K562 (cell line): ENCODE data around the gene HNRNPLL. TPM values are rescaled to one million over a fixed set of nuclear protein-coding genes. Genes with fewer than 3 reads are reported as not detected.

ENCODE experiments used
- ATAC-seq: fragments of 200-7000 bp; cut with Tn5 transposase; 3 replicates; pipeline ENCODE4 v1.9.1; 2020; ENCODE audit warnings: moderate library complexity
- BruUV-seq: library from RNA; stranded (reverse); fragments of 400-500 nt; replicated peaks from 2 replicates; lab custom pipeline; 2021; lab: Mats Ljungman, UMichigan
- CTCF ChIA-PET: fragments of 300-600 bp; formaldehyde crosslinking; extraction: SDS; loops from one replicate; lab custom pipeline; 2021; ENCODE audit warnings: low intra/inter-chr PET ratio; lab: Yijun Ruan, JAX
- POLR2A ChIA-PET: fragments of 300-600, 350-650 bp; sonication (Branson Sonifier 250); formaldehyde crosslinking; extraction: SDS; loops from one replicate; lab custom pipeline; 2021; ENCODE audit warnings: antibody characterized with exemption, inconsistent platforms; lab: Yijun Ruan, JAX
- DNase-seq, 4 experiments: peaks; one replicate each; pipeline versions ENCODE4 v3.0.0 to v3.0.0-alpha.2; 2011 to 2018; ENCODE audit warnings: low spot score in 3 of 4, mixed read lengths in 3 of 4; ENCODE audit errors: extremely low read depth in 1 of 4
- FAIRE-seq: peaks from 2 replicates; lab custom pipeline; 2011; peaks lifted over from hg19 to GRCh38; lab: Jason Lieb, UNC
- H2AFZ ChIP-seq: 2 replicates; pipeline ENCODE4 v1.6.0; 2011; ENCODE audit warnings: low read depth, low read length, control low read depth, inconsistent platforms
- H3K27ac ChIP-seq: fragments of 200-600 bp; 3 replicates; pipeline ENCODE4 v1.8.0; 2011; ENCODE audit warnings: low read depth, mild to moderate bottlenecking, control low read depth, inconsistent platforms, low read length, moderate library complexity, mixed read lengths; ENCODE audit errors: extremely low read depth
- H3K27me3 ChIP-seq, 2 experiments: fragments of 300-600 bp in 1 of 2; 2 replicates in 1 of 2; 3 replicates in 1 of 2; pipeline versions ENCODE4 v1.6.0 to v1.8.0; 2011; ENCODE audit warnings: inconsistent platforms in 2 of 2, low read length in 2 of 2, mild to moderate bottlenecking in 1 of 2, mixed read lengths in 1 of 2, moderate library complexity in 1 of 2; ENCODE audit not compliant: control insufficient read depth in 2 of 2, insufficient read depth in 2 of 2
- H3K36me3 ChIP-seq: fragments of 300-600 bp; 3 replicates; pipeline ENCODE4 v1.8.0; 2011; ENCODE audit warnings: mild to moderate bottlenecking, low read length, inconsistent platforms; ENCODE audit not compliant: control insufficient read depth, insufficient read depth
- H3K4me1 ChIP-seq, 2 experiments: fragments of 200-600 bp in 1 of 2; replicated peaks in 1 of 2; 2 replicates in 1 of 2; 3 replicates in 1 of 2; pipeline versions ENCODE4 v1.5.1 to v1.8.0; 2011; ENCODE audit warnings: inconsistent platforms in 2 of 2, low read length in 2 of 2, mild to moderate bottlenecking in 1 of 2, mixed read lengths in 1 of 2, moderate library complexity in 1 of 2; ENCODE audit not compliant: control insufficient read depth in 2 of 2, insufficient read depth in 2 of 2
- H3K4me2 ChIP-seq: 2 replicates; pipeline ENCODE4 v1.6.1; 2011; ENCODE audit warnings: low read length, control low read depth, inconsistent platforms, mixed read lengths; ENCODE audit not compliant: insufficient read depth
- H3K4me3 ChIP-seq: fragments of 200-600 bp; sonication (generic), shearing (Covaris generic); 2 replicates; pipeline ENCODE4 v1.5.1; 2016; ENCODE audit warnings: control low read depth, inconsistent platforms
- H3K79me2 ChIP-seq: fragments of 200-600 bp; 3 replicates; pipeline ENCODE4 v1.8.0; 2011; ENCODE audit warnings: low read length, inconsistent platforms; ENCODE audit not compliant: control insufficient read depth, insufficient read depth
- H3K9ac ChIP-seq, 2 experiments: 2 replicates each; pipeline versions ENCODE4 v1.6.0 to v1.6.1; 2011; ENCODE audit warnings: low read depth in 2 of 2, low read length in 2 of 2, control low read depth in 1 of 2, inconsistent platforms in 1 of 2, mild to moderate bottlenecking in 1 of 2, mixed read lengths in 1 of 2; ENCODE audit not compliant: insufficient read depth in 1 of 2
- H3K9me1 ChIP-seq: one replicate; pipeline ENCODE4 v1.6.0; 2011; ENCODE audit warnings: inconsistent platforms, mild to moderate bottlenecking, low read length, moderate library complexity; ENCODE audit not compliant: control insufficient read depth, insufficient read depth
- H3K9me3 ChIP-seq: replicated peaks from 2 replicates; pipeline ENCODE4 v1.5.1; 2011; ENCODE audit warnings: low read depth, low read length, inconsistent platforms; ENCODE audit not compliant: control insufficient read depth, insufficient read depth
- H4K20me1 ChIP-seq: replicated peaks from 2 replicates; pipeline ENCODE4 v1.6.1; 2011; ENCODE audit warnings: low read length, inconsistent platforms, mixed read lengths; ENCODE audit not compliant: control insufficient read depth, insufficient read depth
- ARHGAP35 ChIP-seq: fragments of 450-650 bp; IDR thresholded peaks from 2 replicates; pipeline ENCODE4 v1.6.1; 2018; ENCODE audit not compliant: partially characterized antibody
- CHD4 ChIP-seq: fragments of 200-600 bp; sonication (generic); IDR thresholded peaks from 3 replicates; pipeline ENCODE4 v1.6.1; 2012; ENCODE audit warnings: low read depth, mild to moderate bottlenecking, mixed read lengths, low read length, inconsistent platforms; ENCODE audit not compliant: insufficient read depth, insufficient replicate concordance, poor library complexity, severe bottlenecking
- DACH1 ChIP-seq: fragments of 450-650 bp; IDR thresholded peaks from 2 replicates; pipeline ENCODE4 v1.6.1; 2018; ENCODE audit not compliant: partially characterized antibody
- HIVEP1 ChIP-seq: fragments of 250-450 bp; sonication (Bioruptor Pico); IDR thresholded peaks from 2 replicates; pipeline ENCODE4 v1.4.0; 2020; ENCODE audit warnings: mild to moderate bottlenecking
- HNRNPUL1 ChIP-seq: fragments of 200-400 bp; formaldehyde crosslinking; IDR thresholded peaks from 2 replicates; pipeline ENCODE4 v1.6.1; 2017; ENCODE audit warnings: low read length
- NFIX ChIP-seq: fragments of 250-450 bp; sonication (Bioruptor Pico); IDR thresholded peaks from 2 replicates; pipeline ENCODE4 v1.4.0; 2020; ENCODE audit warnings: low read depth, mild to moderate bottlenecking, moderate library complexity
- POLR2B ChIP-seq: fragments of 450-650 bp; IDR thresholded peaks from 2 replicates; pipeline ENCODE4 v1.6.1; 2018; ENCODE audit warnings: low read depth; ENCODE audit not compliant: partially characterized antibody
- POLR2G ChIP-seq: fragments of 200-400 bp; formaldehyde crosslinking; IDR thresholded peaks from 2 replicates; pipeline ENCODE4 v1.6.1; 2017; ENCODE audit warnings: low read depth, mild to moderate bottlenecking, antibody characterized with exemption, low read length, moderate library complexity
- RB1 ChIP-seq: fragments of 450-650 bp; IDR thresholded peaks from 2 replicates; pipeline ENCODE4 v1.6.1; 2017; ENCODE audit warnings: low read depth, mild to moderate bottlenecking
- RBFOX2 ChIP-seq: fragments of 200-400 bp; formaldehyde crosslinking; IDR thresholded peaks from 2 replicates; pipeline ENCODE4 v1.6.1; 2017; ENCODE audit warnings: low read depth, mild to moderate bottlenecking, low read length, moderate library complexity
- THRA ChIP-seq: fragments of 450-650 bp; IDR thresholded peaks from 2 replicates; pipeline ENCODE4 v1.6.1; 2017; ENCODE audit warnings: mild to moderate bottlenecking, moderate library complexity
- ZNF140 ChIP-seq: fragments of 250-450 bp; sonication (Bioruptor Pico); IDR thresholded peaks from 2 replicates; pipeline ENCODE4 v1.8.0; 2021; ENCODE audit warnings: moderate library complexity, mild to moderate bottlenecking, inconsistent platforms
- ZNF766 ChIP-seq: fragments of 200-800 bp; sonication (Bioruptor generic); conservative IDR thresholded peaks from 2 replicates; pipeline ENCODE4 v1.6.1; 2016; ENCODE audit warnings: missing genetic modification characterization, missing compliant biosample characterization
- ZNF780A ChIP-seq: fragments of 250-450 bp; sonication (Bioruptor Pico); IDR thresholded peaks from 2 replicates; pipeline ENCODE4 v1.5.0; 2021; ENCODE audit warnings: mild to moderate bottlenecking
- WGBS: fragments of 100-300 bp; shearing (Covaris generic); methylation state at CpG from one replicate; pipeline ENCODE4 v1.1.6; 2016; ENCODE audit warnings: low coverage, mixed read lengths; ENCODE audit not compliant: insufficient coverage; ENCODE audit errors: missing lambda C conversion rate; 5-methylcytosine and 5-hydroxymethylcytosine counted together
- in situ Hi-C: fragments of 300-500 bp; cut with MboI; formaldehyde crosslinking; loops from 4 replicates; pipeline ENCODE4 v1.15.0; 2018; ENCODE audit warnings: inconsistent platforms, mixed read lengths
- intact Hi-C: fragments of 100-400 bp; cut with micrococcal nuclease; formaldehyde crosslinking; loops from 2 replicates; pipeline ENCODE4 v1.14.2; 2022
- polyA plus RNA-seq, 8 experiments: library from polyadenylated mRNA; depleted of rRNA in 4 of 8; stranded (reverse) in 5 of 8; unstranded in 3 of 8; fragments of >200 nt; fragmentation: Nextera tagmentation in 2 of 8; fragmentation: Illumina TruSeq in 1 of 8; extraction: Ambion mirVana in 2 of 8; extraction: Trizol in 1 of 8; gene quantifications; 2 replicates each; pipeline versions ENCODE4 v1.2.1 to v1.2.3, GENCODE V29; 2011 to 2014; ENCODE audit warnings: inconsistent platforms in 1 of 8, missing spikeins in 1 of 8
- total RNA-seq, 7 experiments: library from RNA; depleted of rRNA in 6 of 7; stranded (reverse); fragments of >200 nt in 6 of 7; fragmentation: Illumina TruSeq in 2 of 7; extraction: Trizol in 2 of 7; gene quantifications; 2 replicates each; pipeline versions ENCODE4 v1.2.1 to v1.2.3, GENCODE V29; 2011 to 2021; ENCODE audit warnings: low replicate concordance in 1 of 7
- TF ChIP-seq, protein P1 (sequence below): fragments of 200-800 bp; sonication (Bioruptor generic); IDR thresholded peaks from 2 replicates; pipeline ENCODE4 v1.6.1; 2017; ENCODE audit warnings: missing genetic modification characterization, missing compliant biosample characterization
- TF ChIP-seq, protein P2 (sequence below): fragments of 250-450 bp; sonication (Bioruptor Pico); IDR thresholded peaks from 2 replicates; pipeline ENCODE4 v1.5.0; 2021; ENCODE audit warnings: mild to moderate bottlenecking, moderate library complexity

Gene HNRNPLL
- total and polyA plus RNA-seq, 9 of the 15 experiments (the other 6 are each of a cell fraction or from before 2014, with no cell fraction given), result 19.8 to 135 (median 57.8) TPM

- TF ChIP-seq POLR2G (0 out of 2 replicates have a peak, but pooled peaks have one; percentile 10), RB1 (no peak), NFIX (CRISPR knock-in tag) (no peak), CHD4 (no peak)
Measured at GRCh38 chr2:38547791-38548190, 54.9 kb downstream of the HNRNPLL start (continued).

DNA sequence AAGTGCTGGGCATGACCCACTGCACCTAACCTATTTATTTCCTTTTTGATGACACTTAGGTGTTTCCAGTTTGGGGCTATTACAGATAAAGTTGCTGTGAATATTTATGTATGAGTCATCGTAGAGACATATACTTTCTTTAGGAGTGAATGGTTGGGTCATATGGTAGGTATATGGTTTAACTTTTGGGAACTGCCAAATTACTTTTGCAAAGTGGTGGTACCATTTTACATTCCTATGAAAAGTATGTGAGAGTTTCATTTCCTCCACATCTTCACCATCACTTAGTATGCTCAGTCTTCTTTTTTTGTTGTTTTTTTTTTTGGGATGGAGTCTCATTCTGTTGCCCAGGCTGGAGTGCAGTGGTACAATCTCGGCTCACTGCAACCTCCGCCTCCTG is 56.1 kb downstream of the HNRNPLL start:
- CTCF ChIA-PET, result no interaction called here
- BruUV-seq, result no TSS peak
- intact Hi-C loops (no loop called here), in situ Hi-C loops (no loop called here)
- no peaks in the 10 kb centered on the region for H4K20me1 ChIP-seq
- H3K4me1 ChIP-seq, result peaks cover 0 to 16% of the 10 kb centered on the region in 2 experiments; a peak in 3 of 5 replicates
- no peak overlapping the region for H3K27ac ChIP-seq
- FAIRE-seq (no peak), ATAC-seq (peak; percentile 2), DNase-seq (no peak)
- H3K36me3 ChIP-seq, result no peaks in the 10 kb centered on the region; the same call in 2 of the 3 replicates
- H3K4me3 ChIP-seq, result no peak overlapping the region
- H3K4me2 ChIP-seq, result no peak overlapping the region
- no peaks in the 10 kb centered on the region for H3K27me3 ChIP-seq
- H3K9ac ChIP-seq, result no peak overlapping the region
- H2AFZ ChIP-seq, result no peak overlapping the region
- POLR2A ChIA-PET, result interaction anchor here (1.8 to 3.0 kb wide), 2 partner anchors 11 to 205 kb away, joined by 4 to 11 read pairs; partner anchors contain the start of gene SRSF7
- H3K9me3 ChIP-seq, result no peaks in the 10 kb centered on the region; the same call in 1 of the 2 replicates
- H3K9me1 ChIP-seq, result no peaks in the 10 kb centered on the region
- no peaks in the 10 kb centered on the region for H3K79me2 ChIP-seq
- 17% methylated on average over 3 of the region's 3 CpGs for WGBS
- TF ChIP-seq, protein P1, sequence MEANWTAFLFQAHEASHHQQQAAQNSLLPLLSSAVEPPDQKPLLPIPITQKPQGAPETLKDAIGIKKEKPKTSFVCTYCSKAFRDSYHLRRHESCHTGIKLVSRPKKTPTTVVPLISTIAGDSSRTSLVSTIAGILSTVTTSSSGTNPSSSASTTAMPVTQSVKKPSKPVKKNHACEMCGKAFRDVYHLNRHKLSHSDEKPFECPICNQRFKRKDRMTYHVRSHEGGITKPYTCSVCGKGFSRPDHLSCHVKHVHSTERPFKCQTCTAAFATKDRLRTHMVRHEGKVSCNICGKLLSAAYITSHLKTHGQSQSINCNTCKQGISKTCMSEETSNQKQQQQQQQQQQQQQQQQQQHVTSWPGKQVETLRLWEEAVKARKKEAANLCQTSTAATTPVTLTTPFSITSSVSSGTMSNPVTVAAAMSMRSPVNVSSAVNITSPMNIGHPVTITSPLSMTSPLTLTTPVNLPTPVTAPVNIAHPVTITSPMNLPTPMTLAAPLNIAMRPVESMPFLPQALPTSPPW (CRISPR knock-in tag), result no peak
- TF ChIP-seq POLR2B, result peak; percentile 27
- TF ChIP-seq, protein P2, sequence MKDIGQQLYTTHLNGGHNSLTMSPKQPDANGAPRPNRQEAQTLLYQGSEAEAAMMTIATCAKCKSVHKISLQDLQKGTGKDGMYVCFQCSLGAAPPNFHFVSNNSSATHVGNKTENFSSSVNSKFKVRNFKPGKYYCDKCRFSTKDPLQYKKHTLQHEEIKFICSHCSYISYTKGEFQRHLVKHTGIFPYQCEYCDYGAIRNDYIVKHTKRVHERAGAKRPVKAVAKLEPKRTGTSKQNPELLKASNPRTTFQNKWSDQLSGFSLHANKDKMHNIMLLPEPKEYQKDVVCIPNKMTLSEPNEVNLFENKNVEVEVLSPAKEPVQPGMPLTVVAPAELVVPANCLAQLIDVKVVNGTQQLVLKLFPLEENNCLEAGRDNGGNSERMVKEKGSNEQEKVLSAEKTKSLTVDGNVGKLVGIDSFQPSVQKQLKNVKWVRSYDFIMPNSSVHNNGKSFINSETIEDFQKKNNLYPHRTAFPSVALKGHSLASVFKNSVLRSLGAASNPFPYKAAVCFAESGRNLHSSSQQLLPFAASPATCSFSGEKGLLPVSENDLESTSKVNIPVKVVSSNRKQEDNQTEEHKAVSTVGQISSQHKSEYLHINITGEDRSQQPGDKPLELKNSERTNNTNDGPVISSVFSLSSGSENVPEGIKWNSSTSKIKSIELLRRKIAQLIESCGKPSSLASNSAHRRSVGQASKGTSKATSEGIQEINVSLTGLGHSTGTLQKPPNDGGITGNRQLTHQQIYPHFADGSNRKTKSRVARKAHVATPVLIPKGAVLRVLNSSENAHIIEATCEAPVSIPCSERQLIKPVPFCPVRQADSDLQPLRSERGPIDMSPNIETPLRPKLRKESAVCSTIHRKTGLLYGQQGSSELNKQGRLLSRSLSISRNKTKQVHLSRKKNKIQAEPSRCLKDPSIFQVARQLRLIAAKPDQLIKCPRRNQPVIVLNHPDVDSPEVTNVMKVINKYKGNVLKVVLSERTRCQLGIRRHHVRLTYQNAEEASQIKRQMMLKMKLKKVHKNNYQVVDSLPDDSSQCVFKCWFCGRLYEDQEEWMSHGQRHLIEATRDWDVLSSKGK (CRISPR knock-in tag), result no peak
- TF ChIP-seq HIVEP1, result no peak
- no peak for TF ChIP-seq ZNF140 (CRISPR knock-in tag)
- TF ChIP-seq ARHGAP35, result no peak
- no peak for TF ChIP-seq RB1
- TF ChIP-seq ZNF766 (CRISPR knock-in tag), result no peak
- TF ChIP-seq HNRNPUL1, result no peak
- TF ChIP-seq DACH1, result no peak
- no peak for TF ChIP-seq THRA
- TF ChIP-seq RBFOX2, result no peak
- no peak for TF ChIP-seq ZNF780A
